Measurements from ENCODE around the gene CTPS1. TPM values are rescaled to one million over a fixed set of nuclear protein-coding genes. Genes with fewer than 3 reads are reported as not detected.

Gene CTPS1
- total RNA-seq, 4 donors from 2014 or later = 30.9 to 70.1 (median 51.3) TPM

- intact Hi-C loops (cut with DNase I; ENCODE audit: low total_unique reads) = loop anchor here (5.0 kb wide), 1 partner anchor 106 kb away; no protein-coding TSS in a partner anchor
- Histone ChIP-seq H3K27ac (no peak overlapping the region), H3K9me3 (no peaks in the 10 kb centered on the region), H3K4me1 (no peaks in the 10 kb centered on the region), H3K36me3 (no peaks in the 10 kb centered on the region), H3K27me3 (no peaks in the 10 kb centered on the region), H3K4me3 (no peak overlapping the region)
- no peak for DNase-seq
- no peak for TF ChIP-seq POLR2A (IDR thresholded peaks at IDR 0.05)
- TF ChIP-seq, protein P1, sequence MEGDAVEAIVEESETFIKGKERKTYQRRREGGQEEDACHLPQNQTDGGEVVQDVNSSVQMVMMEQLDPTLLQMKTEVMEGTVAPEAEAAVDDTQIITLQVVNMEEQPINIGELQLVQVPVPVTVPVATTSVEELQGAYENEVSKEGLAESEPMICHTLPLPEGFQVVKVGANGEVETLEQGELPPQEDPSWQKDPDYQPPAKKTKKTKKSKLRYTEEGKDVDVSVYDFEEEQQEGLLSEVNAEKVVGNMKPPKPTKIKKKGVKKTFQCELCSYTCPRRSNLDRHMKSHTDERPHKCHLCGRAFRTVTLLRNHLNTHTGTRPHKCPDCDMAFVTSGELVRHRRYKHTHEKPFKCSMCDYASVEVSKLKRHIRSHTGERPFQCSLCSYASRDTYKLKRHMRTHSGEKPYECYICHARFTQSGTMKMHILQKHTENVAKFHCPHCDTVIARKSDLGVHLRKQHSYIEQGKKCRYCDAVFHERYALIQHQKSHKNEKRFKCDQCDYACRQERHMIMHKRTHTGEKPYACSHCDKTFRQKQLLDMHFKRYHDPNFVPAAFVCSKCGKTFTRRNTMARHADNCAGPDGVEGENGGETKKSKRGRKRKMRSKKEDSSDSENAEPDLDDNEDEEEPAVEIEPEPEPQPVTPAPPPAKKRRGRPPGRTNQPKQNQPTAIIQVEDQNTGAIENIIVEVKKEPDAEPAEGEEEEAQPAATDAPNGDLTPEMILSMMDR (IDR thresholded peaks at IDR 0.05) = no peak
Measured at GRCh38 chr1:40952744-40953315, 26.7 kb upstream of the CTPS1 start.

DNA sequence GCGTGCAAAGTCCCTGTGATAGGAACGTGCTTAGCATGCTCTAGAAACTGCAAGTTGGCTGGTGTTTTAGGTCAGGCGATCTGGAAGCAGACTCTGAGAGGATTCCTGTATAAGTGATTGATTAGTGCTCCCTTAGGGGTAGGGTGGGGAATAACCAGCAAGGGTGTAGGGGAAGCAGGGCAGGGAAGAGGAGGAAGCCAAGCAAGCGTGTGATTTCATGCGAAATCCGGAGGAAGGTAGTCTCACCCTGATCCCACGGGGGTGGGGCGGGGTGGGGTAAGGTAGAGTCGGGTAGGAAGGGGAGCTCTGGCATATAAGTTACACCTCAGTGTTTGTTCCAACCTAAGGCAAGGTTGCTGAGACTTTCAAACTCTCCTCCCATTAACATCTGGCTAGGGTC, 24.9 kb upstream of the CTPS1 start:
- DNase-seq = no peak
- Histone ChIP-seq H3K27me3 (no peaks in the 10 kb centered on the region), H3K4me3 (no peak overlapping the region), H3K27ac (no peak overlapping the region), H3K4me1 (no peaks in the 10 kb centered on the region), H3K9me3 (no peaks in the 10 kb centered on the region), H3K36me3 (no peaks in the 10 kb centered on the region)
- intact Hi-C loops (cut with DNase I; ENCODE audit: low total_unique reads) = loop anchor here (5.0 kb wide), 1 partner anchor 107 kb away; no protein-coding TSS in a partner anchor
- no peak for TF ChIP-seq POLR2A (IDR thresholded peaks at IDR 0.05)
- TF ChIP-seq, protein P1 (IDR thresholded peaks at IDR 0.05) = no peak

- H3K4me1 ChIP-seq = no peaks in the 10 kb centered on the region
- no peaks in the 10 kb centered on the region for H3K27me3 ChIP-seq
- H3K27ac ChIP-seq = no peak overlapping the region
- no peak for DNase-seq
- intact Hi-C loops (cut with DNase I; ENCODE audit: low total_unique reads) = no loop called here
- H3K36me3 ChIP-seq = no peaks in the 10 kb centered on the region
- no peak overlapping the region for H3K4me3 ChIP-seq
- no peaks in the 10 kb centered on the region for H3K9me3 ChIP-seq
- TF ChIP-seq POLR2A (IDR thresholded peaks at IDR 0.05) = no peak
- TF ChIP-seq, protein P1 (IDR thresholded peaks at IDR 0.05) = no peak
Measured at GRCh38 chr1:40955266-40955665, 24.2 kb upstream of the CTPS1 start.

DNA sequence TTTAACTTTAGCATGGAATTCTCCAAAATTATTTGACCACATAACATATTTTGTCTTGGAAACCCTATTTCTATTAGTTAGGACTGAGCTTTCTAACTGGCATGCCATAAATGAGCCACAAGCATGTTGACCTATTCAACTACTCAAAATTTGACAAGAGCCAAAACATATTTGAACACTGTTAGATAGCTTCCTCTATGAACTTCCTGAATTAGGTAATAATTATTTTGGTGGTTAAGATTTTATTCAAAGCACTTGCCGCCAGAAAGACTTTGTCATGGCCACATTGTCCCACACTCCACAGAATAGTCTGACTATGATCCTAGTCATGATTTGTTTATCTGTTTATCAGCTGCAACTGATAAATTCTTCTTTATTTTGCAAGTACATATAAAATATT, 23.1 kb upstream of the CTPS1 start:
- Histone ChIP-seq H3K4me1 (no peaks in the 10 kb centered on the region), H3K27me3 (no peaks in the 10 kb centered on the region), H3K9me3 (no peaks in the 10 kb centered on the region), H3K4me3 (no peak overlapping the region), H3K27ac (no peak overlapping the region), H3K36me3 (no peaks in the 10 kb centered on the region)
- no peak for DNase-seq
- intact Hi-C loops (cut with DNase I; ENCODE audit: low total_unique reads) = no loop called here
- TF ChIP-seq, protein P1 (IDR thresholded peaks at IDR 0.05) = no peak
- no peak for TF ChIP-seq POLR2A (IDR thresholded peaks at IDR 0.05)

- TF ChIP-seq POLR2A (IDR thresholded peaks at IDR 0.05) = no peak
- TF ChIP-seq, protein P1 (IDR thresholded peaks at IDR 0.05) = no peak
- no peak for DNase-seq
- no peak overlapping the region for H3K27ac ChIP-seq
- no peaks in the 10 kb centered on the region for H3K9me3 ChIP-seq
- intact Hi-C loops (cut with DNase I; ENCODE audit: low total_unique reads) = no loop called here
- H3K27me3 ChIP-seq = no peaks in the 10 kb centered on the region
- H3K36me3 ChIP-seq = no peaks in the 10 kb centered on the region
- no peak overlapping the region for H3K4me3 ChIP-seq
- H3K4me1 ChIP-seq = no peaks in the 10 kb centered on the region
Measured at GRCh38 chr1:40958210-40958609, 21.3 kb upstream of the CTPS1 start.

Measured in uterus (tissue), 4 donors.